OCI-M2 (cell line): ENCODE data around the gene PDLIM3.

Source experiments
- DNase-seq: peaks from one replicate; lab custom pipeline; 2025; ENCODE audit not compliant: unreplicated experiment; lab: John Stamatoyannopoulos, UW

The PDLIM3 gene

GRCh38 chr4:185472103-185472542 is 63.2 kb downstream of the PDLIM3 start:
- no peak for DNase-seq

- DNase-seq: peak; percentile 11
Observed at GRCh38 chr4:185471235-185472102, 63.8 kb downstream of the PDLIM3 start, which contains the start of gene CCDC110. TSS of gene CCDC110 (minus strand) at chr4:185471733. CDS start at chr4:185471683, 50 bp downstream.

GRCh38 chr4:185470501-185471195 is 64.7 kb downstream of the PDLIM3 start:
- DNase-seq: no peak

GRCh38 chr4:185469580-185470154 is 65.6 kb downstream of the PDLIM3 start:
- DNase-seq: no peak

GRCh38 chr4:185468999-185469398 is 66.3 kb downstream of the PDLIM3 start:
- DNase-seq: no peak

GRCh38 chr4:185467991-185468390 is 67.3 kb downstream of the PDLIM3 start:
- DNase-seq: no peak

- no peak for DNase-seq
Observed at GRCh38 chr4:185467101-185467500, 68.2 kb downstream of the PDLIM3 start.

- DNase-seq: no peak
Observed at GRCh38 chr4:185465707-185466106, 69.6 kb downstream of the PDLIM3 start.

- no peak for DNase-seq
Observed at GRCh38 chr4:185464887-185465286, 70.4 kb downstream of the PDLIM3 start.

- DNase-seq: no peak
Observed at GRCh38 chr4:185464183-185464582, 71.1 kb downstream of the PDLIM3 start.

GRCh38 chr4:185463541-185463940 is 71.8 kb downstream of the PDLIM3 start:
- DNase-seq: no peak

- DNase-seq: no peak
Observed at GRCh38 chr4:185461565-185461964, 73.7 kb downstream of the PDLIM3 start.

- DNase-seq: no peak
Observed at GRCh38 chr4:185457136-185457535, 78.2 kb downstream of the PDLIM3 start.

GRCh38 chr4:185456131-185456530 is 79.2 kb downstream of the PDLIM3 start:
- DNase-seq: no peak
